ENCODE data around the gene NMD3.

Gene NMD3

GRCh38 chr3:161284989-161285388, 63.9 kb downstream of the NMD3 start:
- DNase-seq: no peak

GRCh38 chr3:161289174-161289573, 68.1 kb downstream of the NMD3 start:
- DNase-seq: no peak

- DNase-seq: no peak
These were observed 70.2 kb downstream of the NMD3 start for GRCh38 chr3:161291191-161291901.

GRCh38 chr3:161293381-161293780, 72.3 kb downstream of the NMD3 start:
- no peak for DNase-seq

GRCh38 chr3:161295325-161295724, 74.2 kb downstream of the NMD3 start:
- no peak for DNase-seq

DNA sequence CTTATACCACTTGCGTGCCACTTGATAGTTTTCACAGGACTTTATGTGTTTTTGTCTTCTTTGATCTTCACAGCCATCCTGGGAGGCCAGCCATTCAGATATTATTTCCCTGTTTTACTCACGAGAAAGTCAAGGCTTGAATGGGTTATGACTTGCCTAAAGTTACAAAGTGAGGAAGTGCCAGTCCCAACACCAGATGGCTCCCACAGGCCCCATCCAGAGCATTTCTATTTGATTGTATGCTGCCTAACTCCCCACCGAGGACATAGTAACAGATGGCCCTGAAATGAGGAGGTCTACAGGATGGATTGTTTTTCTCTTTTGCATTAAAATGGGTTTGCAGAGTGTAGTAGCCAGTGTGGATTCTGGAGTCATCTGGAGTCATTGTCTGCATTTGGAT, 75.7 kb downstream of the NMD3 start:
- DNase-seq: no peak

Data from activated CD4-positive, alpha-beta T cell treated with anti-CD3 and anti-CD28 coated beads, Interleukin-2, amount 50 U/mL, for 4 hours (primary cell).